Activated CD4-positive, alpha-beta T cell treated with anti-CD3 and anti-CD28 coated beads for 1 hour (primary cell): ENCODE data around the gene NDOR1.
A peak's percentile ranks its signal among the peaks of the same experiment; 100 is the strongest.

Experiments used
- DNase-seq: peaks from one replicate; pipeline ENCODE4 v3.0.0-alpha.2; 2020

The NDOR1 gene

GRCh38 chr9:137199411-137200121 is 5.9 kb upstream of the NDOR1 start:
- DNase-seq = no peak

- peak; percentile 95 for DNase-seq
Observed at GRCh38 chr9:137200311-137201204, 4.9 kb upstream of the NDOR1 start, which contains the start of gene TPRN. Gene TPRN (minus strand): TSS chr9:137200741. CDS start chr9:137200711, 30 bp downstream.

- DNase-seq = no peak
Observed at GRCh38 chr9:137201205-137201868, 4.2 kb upstream of the NDOR1 start.

GRCh38 chr9:137202966-137203365 is 2.5 kb upstream of the NDOR1 start:
- no peak for DNase-seq

GRCh38 chr9:137204731-137205125 is 772 bp upstream of the NDOR1 start:
- no peak for DNase-seq

GRCh38 chr9:137206602-137207001 is 1.1 kb downstream of the NDOR1 start:
- DNase-seq = no peak

- DNase-seq = no peak
Observed at GRCh38 chr9:137211532-137211931, 6.0 kb downstream of the NDOR1 start.

- no peak for DNase-seq
Observed at GRCh38 chr9:137212520-137212919, 7.0 kb downstream of the NDOR1 start.

GRCh38 chr9:137213160-137214060 is 7.9 kb downstream of the NDOR1 start:
- no peak for DNase-seq

- no peak for DNase-seq
Observed at GRCh38 chr9:137214620-137215019, 9.1 kb downstream of the NDOR1 start.

- no peak for DNase-seq
Observed at GRCh38 chr9:137215196-137215986, 9.9 kb downstream of the NDOR1 start.

- no peak for DNase-seq
Observed at GRCh38 chr9:137216188-137216965, 10.9 kb downstream of the NDOR1 start.

- no peak for DNase-seq
Observed at GRCh38 chr9:137217276-137218211, 12.0 kb downstream of the NDOR1 start.

GRCh38 chr9:137218212-137218753 is 12.8 kb downstream of the NDOR1 start:
- no peak for DNase-seq

- no peak for DNase-seq
Observed at GRCh38 chr9:137218754-137219271, 13.3 kb downstream of the NDOR1 start.

GRCh38 chr9:137219757-137220316 is 14.3 kb downstream of the NDOR1 start:
- no peak for DNase-seq

- no peak for DNase-seq
Observed at GRCh38 chr9:137220317-137221094, 15.0 kb downstream of the NDOR1 start.

GRCh38 chr9:137221095-137221505 is 15.6 kb downstream of the NDOR1 start:
- no peak for DNase-seq
